Activated CD8-positive, alpha-beta memory T cell treated with anti-CD3 and anti-CD28 coated beads for 24 hours (primary cell): ENCODE data around the gene DUSP5.
A peak's percentile ranks its signal among the peaks of the same experiment; 100 is the strongest.

Source experiments
- DNase-seq: peaks from one replicate; pipeline ENCODE4 v3.0.0-alpha.2; 2020

The DUSP5 gene

GRCh38 chr10:110481919-110482318 lies 15.8 kb upstream of the DUSP5 start:
- DNase-seq: no peak

DNA sequence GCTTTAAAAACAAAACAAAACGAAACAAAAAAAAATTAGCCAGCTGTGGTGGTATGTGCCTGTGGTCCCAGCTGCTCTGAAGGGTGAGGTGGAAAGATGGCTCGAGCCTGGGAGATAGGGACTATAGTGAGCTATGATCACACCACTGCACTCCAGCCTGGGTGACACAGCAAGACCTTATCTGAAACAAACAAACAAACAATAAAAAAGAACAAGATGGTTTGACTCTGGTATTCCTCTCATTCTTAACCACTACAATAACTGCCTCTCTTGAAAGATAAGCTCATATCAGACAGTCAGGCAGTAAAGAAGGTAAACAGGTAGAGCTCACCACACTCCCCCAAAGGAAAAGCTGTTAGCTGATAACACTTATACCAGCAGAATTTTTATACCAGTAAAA lies 14.1 kb upstream of the DUSP5 start:
- DNase-seq: no peak

GRCh38 chr10:110485541-110485940 lies 12.2 kb upstream of the DUSP5 start:
- no peak for DNase-seq

- DNase-seq: no peak
Measured at GRCh38 chr10:110486680-110487410, 10.9 kb upstream of the DUSP5 start.

DNA sequence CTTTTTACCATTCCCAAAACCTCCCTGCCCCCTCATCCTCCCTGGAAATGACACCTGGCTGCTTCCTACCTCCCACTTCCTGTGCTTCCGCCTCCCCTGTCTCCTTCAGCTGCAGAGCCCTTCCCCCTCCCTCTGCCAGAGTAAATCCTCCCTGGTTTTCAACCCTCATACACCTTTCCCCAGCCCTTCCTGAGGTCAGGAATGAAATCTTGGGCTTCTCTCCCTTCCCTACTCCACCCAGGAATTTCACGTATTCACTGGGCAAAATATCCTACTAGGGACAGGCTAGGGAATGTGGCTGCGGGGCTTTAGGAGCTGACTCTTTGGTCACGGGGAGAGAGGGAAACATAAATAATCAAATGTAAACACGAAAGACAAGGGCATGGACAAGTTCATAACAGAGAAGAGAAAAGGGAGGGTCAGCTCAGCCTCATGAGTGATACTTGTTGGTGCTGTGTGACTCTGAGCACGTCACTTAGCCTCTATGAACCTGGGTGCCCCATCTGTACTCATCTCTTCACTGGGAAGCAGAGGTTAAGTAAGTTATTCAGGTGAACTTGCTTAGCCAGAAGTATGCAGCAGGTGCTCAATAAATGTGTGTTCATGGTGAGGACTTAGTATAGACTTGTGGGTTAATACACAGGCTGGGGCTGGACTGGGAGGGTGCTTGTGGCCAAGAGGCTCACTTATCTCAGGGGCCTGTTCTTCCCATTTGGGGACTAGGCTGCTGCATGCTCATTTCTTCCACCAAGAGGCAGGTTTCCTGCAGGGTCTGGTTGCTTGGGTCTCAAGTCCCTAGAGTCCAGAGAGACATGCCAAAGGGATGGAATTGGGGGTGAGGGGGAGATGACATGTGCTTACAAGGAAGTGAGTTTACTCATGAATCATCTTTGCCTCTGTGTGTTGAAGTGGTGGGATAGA lies 10.0 kb upstream of the DUSP5 start:
- no peak for DNase-seq

DNA sequence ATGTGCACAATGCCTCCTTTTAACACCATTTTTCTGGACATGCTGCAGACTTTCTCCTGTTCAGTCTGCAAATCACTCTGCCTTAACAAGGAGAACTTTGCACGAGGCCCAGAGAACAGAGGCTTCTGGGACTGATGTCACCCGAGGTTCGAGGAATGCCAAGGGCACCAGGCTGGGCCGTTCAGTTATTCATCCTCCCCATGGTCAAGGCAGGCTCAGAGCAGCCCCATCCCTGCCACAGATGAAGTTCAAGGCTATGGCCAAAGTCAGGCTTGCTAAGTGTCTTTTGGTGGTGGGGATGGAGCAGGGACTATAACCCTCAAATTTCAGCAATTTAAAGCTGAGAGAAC lies 9.4 kb upstream of the DUSP5 start:
- DNase-seq: no peak

DNA sequence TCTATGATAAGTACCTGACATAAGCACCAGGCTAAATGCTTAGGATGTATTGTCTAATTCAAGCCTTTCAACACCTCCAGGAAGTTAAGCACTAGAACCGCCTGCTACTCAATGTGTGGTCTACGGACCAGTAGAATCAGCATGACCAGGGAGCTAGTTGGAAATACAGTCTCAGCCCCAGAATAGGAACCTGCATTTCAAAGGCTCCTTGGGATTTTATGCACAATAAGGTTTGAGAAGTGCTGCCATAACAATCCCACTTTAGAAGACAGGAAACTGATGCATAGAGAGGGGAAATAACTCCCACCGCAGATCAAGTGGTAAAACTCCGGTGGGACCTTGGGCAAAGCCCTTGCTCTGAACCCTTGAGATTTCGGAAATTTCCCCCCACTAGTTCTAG lies 8.8 kb upstream of the DUSP5 start:
- no peak for DNase-seq

DNA sequence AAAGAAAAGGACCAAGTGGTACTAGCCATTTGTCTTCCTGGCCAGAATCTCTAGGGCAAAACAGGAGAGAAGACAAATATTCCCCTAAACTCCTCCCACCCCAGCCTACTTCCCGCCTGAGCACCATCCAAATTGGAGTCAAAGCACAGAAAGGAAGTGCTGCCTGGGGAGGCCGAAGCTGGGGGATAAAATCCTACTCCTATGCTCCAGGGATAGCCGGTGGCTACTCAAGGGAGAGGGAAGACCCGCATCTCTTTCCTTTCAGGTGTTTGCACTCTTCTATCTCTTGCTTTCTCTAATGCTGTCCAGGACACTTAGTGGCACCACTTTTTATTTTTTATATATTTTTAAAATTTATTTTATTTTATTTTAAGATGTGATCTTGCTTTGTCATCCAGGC lies 7.1 kb upstream of the DUSP5 start:
- no peak for DNase-seq

DNA sequence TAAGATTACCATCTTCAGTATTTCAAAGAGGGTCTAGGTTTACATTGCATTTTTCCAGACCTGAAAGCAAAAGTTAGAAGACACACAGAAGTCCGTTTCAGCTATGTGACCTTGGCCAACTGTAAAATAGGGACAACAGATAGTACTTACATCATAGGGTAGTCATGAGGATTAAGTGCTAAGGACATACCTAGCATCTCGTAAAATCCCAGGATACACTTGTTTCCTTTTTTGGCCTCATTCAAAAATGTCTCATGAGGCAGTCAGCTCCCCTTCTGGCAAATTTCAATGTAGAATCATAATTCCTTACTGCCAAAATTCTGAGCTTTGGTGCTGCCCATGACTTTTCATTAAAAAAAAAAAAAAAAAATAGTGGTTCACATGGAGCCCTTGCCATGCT lies 6.4 kb upstream of the DUSP5 start:
- DNase-seq: no peak

GRCh38 chr10:110492069-110492822 lies 5.5 kb upstream of the DUSP5 start:
- no peak for DNase-seq

GRCh38 chr10:110493832-110494426 lies 3.8 kb upstream of the DUSP5 start:
- no peak for DNase-seq

DNA sequence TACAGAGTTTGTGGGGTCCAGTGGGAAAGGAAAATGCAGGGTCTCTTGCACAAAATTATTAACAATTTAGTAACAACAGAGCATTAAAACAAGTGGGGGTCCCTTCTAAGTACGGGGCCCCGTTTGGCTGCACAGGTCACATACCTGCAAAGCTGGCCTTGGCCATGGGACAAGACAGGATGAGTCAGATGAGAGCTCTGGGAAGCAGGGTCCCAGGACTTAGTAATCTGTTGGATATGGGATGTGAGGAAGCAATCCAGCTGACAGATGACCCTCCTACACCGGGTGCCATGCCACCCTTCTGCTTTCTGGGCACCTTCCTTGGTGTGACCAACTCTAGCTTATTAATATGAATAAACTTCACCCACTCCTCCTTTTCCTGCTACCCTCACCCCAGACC lies 3.2 kb upstream of the DUSP5 start:
- no peak for DNase-seq

GRCh38 chr10:110495731-110496552 lies 1.8 kb upstream of the DUSP5 start:
- DNase-seq: no peak

- DNase-seq: peak; percentile 76
Measured at GRCh38 chr10:110496553-110497437, 912 bp upstream of the DUSP5 start.

DNA sequence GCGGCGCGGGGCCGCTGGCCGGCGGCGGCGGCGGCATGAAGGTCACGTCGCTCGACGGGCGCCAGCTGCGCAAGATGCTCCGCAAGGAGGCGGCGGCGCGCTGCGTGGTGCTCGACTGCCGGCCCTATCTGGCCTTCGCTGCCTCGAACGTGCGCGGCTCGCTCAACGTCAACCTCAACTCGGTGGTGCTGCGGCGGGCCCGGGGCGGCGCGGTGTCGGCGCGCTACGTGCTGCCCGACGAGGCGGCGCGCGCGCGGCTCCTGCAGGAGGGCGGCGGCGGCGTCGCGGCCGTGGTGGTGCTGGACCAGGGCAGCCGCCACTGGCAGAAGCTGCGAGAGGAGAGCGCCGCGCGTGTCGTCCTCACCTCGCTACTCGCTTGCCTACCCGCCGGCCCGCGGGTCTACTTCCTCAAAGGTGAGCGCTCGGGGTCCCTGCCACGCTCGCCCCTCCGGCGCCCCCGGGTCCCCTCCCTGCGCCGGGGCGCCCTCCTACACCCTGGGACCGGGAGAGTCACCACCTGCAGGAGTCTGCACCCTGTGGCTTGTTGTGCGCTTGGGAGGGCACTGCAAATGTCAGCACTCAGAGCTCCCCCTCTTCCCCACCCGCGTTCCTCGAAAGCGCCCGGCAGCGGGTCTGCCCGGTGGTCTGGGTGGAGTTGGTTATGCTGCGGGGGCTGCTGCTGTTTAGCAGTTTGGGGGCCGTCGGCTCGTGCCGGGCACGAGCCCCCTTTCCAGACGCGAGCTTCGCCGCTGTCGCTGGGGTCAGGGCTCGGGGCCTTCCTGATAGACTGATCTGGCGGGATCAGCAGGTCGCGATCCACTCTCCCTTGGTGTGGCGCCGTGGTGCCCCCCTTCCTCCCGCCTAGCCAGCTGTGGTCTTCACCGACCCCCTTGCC lies 627 bp downstream of the DUSP5 start:
- DNase-seq: peak; percentile 84

DNA sequence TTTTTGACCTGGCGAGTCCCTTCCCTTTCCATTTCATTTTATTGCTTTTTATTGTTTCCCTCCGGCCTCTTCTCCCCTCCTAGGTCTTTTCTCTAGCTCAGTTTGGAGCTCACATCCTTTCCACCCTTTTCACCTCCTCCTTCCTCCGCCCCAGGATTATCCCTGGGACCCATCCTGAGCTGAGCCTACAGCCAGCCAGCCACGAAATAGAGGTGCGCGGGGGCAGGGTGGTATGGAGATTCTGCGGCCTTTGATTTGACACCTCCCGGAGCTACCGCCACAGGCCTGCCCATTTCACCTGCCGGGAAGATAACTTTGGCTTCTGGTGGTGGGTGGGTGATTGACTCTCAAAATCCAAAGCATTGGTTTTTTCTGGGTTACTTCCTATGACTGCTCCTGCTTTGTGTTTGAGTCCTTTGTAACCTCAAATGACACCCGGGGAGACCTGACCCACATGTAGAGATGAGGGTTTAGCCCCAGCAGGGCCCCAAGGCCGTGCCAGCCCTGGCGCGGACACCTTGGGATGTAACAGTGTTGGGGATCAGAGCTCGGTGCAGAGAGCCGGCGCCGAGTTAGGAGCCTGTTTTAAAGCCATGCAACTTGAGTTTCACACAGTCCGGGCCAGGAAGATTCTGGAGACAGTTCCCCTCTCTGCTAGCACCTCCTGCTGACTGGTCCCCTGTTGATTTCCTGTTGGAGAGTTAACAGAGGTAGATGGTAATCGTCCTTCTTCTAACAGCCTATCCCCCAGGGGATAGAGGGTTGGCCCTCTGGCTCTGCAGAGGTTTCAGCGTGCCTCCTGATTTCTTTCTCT lies 1.5 kb downstream of the DUSP5 start:
- peak; percentile 79 for DNase-seq

DNA sequence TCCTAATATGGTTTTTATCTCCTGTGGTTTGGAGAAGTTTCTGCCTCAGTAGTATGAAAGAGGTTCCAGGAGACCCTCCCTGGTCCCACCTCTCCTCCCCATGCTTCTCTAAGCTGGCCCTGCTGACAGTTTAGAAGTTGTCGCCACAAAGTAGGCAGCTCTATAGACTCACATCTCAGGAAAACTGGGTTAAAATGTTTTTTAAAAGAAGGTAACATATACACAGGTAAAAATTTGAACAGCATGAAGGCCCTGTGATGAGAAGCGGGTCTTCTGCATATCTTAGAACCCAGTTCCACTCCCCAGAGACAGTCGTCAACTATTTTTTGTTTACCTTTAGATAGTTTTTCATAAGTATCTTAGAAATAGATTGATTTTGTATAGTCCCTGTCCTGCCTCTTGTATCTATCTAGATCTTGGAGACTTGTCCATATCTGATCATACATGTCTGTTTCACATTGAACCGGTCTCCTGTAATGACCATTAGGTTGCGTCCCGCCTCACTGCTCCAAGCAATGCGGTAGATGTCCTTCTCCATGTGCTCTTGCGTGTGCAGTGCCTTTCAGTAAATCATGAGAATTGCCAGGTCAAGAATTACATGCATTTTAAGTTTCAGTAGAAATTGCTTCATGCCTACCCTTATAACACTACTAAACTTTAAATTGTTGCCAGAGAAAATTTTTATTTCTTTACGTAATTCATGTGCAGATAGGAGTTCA lies 2.2 kb downstream of the DUSP5 start:
- DNase-seq: no peak

DNA sequence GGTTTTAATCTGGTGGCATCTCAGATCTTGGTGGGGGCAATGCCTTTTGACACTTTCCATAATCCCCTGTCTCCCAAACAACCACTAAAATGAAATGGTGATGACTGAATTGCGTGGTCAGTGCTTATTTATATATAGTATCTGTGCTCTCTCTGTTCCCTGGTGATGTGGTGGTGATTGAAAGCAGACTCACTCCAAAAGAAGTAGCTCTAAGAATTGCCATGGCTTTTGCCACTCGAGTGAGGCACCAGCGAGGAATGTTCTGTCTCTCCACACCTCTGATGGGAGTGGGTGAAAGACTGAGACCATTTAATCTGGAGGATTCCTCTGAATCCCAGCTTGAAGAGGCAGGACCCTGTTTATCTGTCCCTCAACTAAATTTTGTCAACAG lies 2.8 kb downstream of the DUSP5 start:
- no peak for DNase-seq
